ENCODE measurements around the gene C2CD2.

The C2CD2 gene

DNA sequence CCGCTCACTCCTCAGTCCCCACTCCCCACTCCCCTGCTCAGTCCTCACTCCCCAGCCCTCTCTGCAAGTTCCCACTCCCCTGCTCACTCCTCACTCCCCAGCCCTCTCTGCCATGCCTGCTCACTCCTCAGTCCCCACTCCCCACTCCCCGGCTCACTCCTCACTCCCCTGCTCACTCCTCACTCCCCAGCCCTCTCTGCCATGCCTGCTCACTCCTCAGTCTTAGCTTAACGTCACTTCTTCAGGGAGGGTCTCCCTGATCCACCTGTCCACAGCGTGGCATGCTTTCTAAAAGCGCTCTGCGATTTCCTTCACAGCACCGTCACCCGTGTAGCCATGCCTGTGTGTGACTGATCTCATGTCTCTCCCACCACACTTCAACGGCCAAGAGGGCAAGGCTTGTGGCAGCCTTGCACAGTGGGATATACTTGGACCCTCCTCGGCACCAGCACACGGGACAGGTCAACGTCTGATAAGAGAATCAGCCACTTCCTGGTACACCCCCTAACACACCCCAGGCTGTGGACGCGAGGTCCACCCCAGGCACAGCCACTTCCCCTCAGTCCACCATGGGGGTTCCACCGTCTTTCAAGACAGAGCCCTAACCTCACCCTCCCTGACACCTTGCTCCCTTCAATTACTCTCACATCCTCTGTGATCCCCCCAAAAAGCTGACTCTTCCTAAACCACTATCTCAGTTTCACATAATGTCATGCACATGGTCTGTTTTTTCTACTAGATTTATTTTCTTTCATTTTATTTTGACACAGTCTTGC is 88.6 kb downstream of the C2CD2 start:
- no peak for DNase-seq (ENCODE audit: low read depth)

GRCh38 chr21:41864311-41865001 is 89.4 kb downstream of the C2CD2 start:
- no peak for DNase-seq (ENCODE audit: low read depth)

DNA sequence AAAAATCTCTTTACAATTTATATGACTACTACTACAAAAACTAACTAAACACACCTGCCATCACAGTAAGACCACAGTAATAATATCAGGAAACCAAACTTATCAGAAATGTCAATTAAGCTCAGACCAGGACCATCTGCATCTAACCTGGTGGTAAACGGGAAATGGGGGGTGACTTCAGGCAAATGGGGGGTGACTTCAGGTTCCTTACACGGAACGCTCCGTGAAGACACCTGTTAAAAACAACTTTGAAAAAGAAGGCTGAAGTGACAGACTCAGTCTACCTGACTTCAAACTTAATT is 90.4 kb downstream of the C2CD2 start:
- no peak for DNase-seq (ENCODE audit: low read depth)

- no peak for DNase-seq (ENCODE audit: low read depth)
Measured at GRCh38 chr21:41861987-41862386, 91.8 kb downstream of the C2CD2 start.

GRCh38 chr21:41861255-41861654 is 92.6 kb downstream of the C2CD2 start:
- DNase-seq (ENCODE audit: low read depth), result no peak

- no peak for DNase-seq (ENCODE audit: low read depth)
Measured at GRCh38 chr21:41859297-41859980, 94.4 kb downstream of the C2CD2 start.

- no peak for DNase-seq (ENCODE audit: low read depth)
Measured at GRCh38 chr21:41858466-41859296, 95.1 kb downstream of the C2CD2 start.

DNA sequence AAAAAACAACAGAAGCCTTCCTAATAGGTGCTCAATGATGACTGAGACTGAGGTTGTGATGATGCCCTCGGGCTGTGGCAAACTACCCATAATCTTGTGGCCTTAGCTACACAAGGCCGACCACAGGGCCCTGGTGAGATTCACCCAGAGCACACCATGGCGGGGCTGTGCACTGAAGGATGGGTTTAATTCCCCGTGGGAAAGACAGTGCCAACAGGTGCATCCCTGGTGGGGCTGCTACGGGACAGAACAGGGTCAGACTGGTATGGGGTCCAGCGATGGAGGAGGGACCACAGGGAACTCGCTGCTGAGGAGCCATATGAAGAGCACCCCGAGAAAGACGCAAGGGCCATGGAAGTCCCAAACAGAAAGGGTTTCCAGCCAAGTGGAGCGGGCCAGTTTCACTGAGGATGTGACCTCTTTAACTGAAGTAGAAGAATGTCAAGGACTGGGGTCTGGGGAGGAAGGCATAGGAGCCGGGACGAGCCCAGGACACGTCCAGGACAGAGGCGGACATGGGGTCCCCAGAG is 96.0 kb downstream of the C2CD2 start:
- DNase-seq (ENCODE audit: low read depth), result no peak

GRCh38 chr21:41856572-41856971 is 97.2 kb downstream of the C2CD2 start:
- DNase-seq (ENCODE audit: low read depth), result no peak

- no peak for DNase-seq (ENCODE audit: low read depth)
Measured at GRCh38 chr21:41854426-41854995, 99.3 kb downstream of the C2CD2 start.

DNA sequence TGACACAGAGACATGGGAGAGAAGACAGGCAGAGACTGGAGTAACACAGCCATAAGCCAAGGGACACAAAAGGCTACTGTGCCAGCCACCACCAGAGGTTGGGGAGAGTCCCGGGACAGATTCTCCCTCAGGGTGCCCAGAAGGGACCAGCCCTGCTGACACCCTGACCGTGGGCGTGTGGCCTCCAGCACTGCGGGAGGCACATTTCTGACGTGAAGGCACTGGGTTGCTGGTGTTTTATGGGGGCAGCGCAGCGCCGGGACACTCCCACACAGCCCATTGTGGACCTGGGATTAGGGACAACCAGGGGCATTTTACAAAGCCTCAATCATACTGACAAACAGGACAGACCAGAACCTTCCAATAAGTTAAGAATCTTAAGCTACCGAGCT is 100.9 kb downstream of the C2CD2 start:
- DNase-seq (ENCODE audit: low read depth), result no peak

GRCh38 chr21:41852151-41852928 is 101.5 kb downstream of the C2CD2 start:
- no peak for DNase-seq (ENCODE audit: low read depth)

GRCh38 chr21:41851090-41851790 is 102.6 kb downstream of the C2CD2 start:
- no peak for DNase-seq (ENCODE audit: low read depth)

DNA sequence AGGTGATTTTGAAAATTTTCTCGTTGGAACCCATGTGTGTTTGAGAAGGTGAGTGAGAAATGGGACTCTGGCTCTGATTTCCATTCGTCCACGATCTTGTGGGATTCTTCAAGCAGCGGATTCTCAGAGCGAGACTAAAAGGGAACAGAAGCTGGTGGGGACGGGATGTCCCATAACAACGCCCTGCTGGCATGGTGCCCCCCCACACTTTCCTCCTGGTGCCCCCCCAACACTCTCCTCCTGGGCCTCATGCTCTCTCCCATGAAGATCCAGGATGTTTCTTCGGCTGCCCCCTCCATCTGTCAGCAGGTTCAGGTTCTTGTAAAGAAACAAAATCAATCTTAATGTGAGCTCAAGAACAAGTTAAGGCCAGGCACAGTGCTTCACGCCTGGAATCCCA is 103.7 kb downstream of the C2CD2 start:
- no peak for DNase-seq (ENCODE audit: low read depth)

DNA sequence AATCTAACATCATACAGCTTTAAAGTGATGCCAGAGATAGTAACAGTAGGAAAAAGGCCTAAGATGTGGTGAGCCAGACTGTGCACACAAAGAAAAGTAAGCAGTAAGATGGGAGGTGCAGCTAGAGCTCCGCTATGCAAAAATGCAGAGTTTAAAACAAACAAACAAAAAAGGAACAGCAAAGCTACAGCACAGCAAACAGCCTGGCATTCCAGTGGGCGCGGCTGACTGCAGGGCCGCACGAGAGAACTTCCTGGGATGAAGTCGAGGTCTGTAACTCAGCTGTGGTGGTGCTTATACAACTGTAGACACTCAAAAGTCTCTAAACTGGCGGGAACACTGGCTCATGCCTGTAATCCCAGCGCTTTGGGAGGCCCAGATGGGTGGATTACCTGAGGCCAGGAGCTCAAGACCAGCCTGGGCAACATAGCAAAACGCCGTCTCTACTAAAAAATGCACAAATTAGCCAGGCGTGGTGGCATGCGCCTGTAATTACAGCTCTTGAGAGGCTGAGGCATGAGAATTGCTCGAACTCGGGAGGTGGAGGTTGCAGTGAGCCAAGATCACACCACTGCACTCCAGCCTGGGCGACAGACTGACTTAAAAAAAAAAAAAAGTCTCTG is 104.7 kb downstream of the C2CD2 start:
- DNase-seq (ENCODE audit: low read depth), result no peak

DNA sequence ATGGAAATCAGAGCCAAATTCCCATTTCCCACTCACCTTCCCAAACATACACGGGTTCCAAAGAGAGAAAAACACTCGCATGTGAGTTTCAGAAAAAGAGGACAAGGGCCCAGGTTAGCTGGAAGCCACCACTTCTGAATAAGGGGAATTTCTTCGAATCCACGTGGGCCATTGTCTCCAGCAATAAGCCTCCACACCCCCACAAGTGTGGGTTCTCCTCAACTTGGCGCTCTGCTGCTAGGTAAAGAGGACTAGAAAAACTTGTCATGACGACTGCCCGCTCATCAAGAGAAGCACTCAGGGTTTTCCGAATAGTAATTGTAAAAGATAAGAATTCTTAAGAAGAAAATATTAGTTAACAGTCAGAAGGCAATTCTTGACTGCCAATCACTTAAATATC is 105.3 kb downstream of the C2CD2 start:
- DNase-seq (ENCODE audit: low read depth), result no peak

GRCh38 chr21:41847066-41847804 is 106.6 kb downstream of the C2CD2 start:
- no peak for DNase-seq (ENCODE audit: low read depth)

DNA sequence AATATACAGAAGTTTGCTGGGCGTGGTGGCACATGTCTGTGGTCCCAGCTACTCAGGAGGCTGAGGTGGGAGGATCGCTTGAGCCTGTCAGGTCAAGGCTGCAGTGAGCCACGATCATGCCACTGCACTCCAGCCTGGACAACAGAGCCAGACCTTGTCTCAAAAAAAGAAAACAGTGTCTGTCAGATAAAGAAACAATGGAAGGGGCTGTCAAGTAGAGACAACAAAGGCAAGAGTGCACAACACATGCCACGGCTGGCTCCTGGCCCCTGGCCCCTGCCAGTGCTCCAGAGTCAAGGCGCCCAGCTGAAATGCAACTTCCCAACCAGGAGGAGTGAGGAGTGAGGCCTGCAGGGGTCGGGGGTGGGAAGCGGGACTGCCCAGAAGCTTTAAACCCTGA is 107.3 kb downstream of the C2CD2 start:
- no peak for DNase-seq (ENCODE audit: low read depth)

- DNase-seq (ENCODE audit: low read depth), result no peak
Measured at GRCh38 chr21:41846033-41846317, 107.8 kb downstream of the C2CD2 start.
